Measurements from ENCODE around the gene WNT3A. TPM values are rescaled to one million over a fixed set of nuclear protein-coding genes. Genes with fewer than 3 reads are reported as not detected.

Gene WNT3A
- total and polyA plus RNA-seq, 2 donors (not counting 3 experiments of a cell fraction or from before 2014, with no cell fraction given) = not detected

GRCh38 chr1:228030451-228031201 lies 23.8 kb downstream of the WNT3A start:
- TF ChIP-seq EZH2 (IDR thresholded peaks at IDR 0.05; ENCODE audit: borderline replicate concordance, low read depth, low read length, severe bottlenecking) (no peak), JUN (IDR thresholded peaks at IDR 0.05; ENCODE audit: borderline replicate concordance, insufficient read depth, insufficient read length, low read depth) (no peak), CTCF (IDR thresholded peaks at IDR 0.05; ENCODE audit: extremely low read depth in 1 of 2, insufficient read depth in 1 of 2, low read depth in 1 of 2, low read length in 2 of 2) (no peak), GATA2 (IDR thresholded peaks at IDR 0.05; ENCODE audit: insufficient read depth, insufficient read length, low read depth, low read length) (no peak), POLR2AphosphoS5 (IDR thresholded peaks at IDR 0.05; ENCODE audit: insufficient read depth, low read depth, low read length) (no peak), MAX (IDR thresholded peaks at IDR 0.05; ENCODE audit: insufficient read depth, insufficient read length) (no peak), FOS (IDR thresholded peaks at IDR 0.05; ENCODE audit: borderline replicate concordance, insufficient read depth, low read length) (no peak), MYC (IDR thresholded peaks at IDR 0.05; ENCODE audit: low read depth, low read length) (no peak)
- no peaks in the 10 kb centered on the region for H3K79me2 ChIP-seq (ENCODE audit: control insufficient read depth, insufficient read depth, low read length)
- ChIA-PET POLR2A (no interaction called here), CTCF (no interaction called here)
- no peak overlapping the region for H3K4me3 ChIP-seq (replicated peaks in 1 of 3; ENCODE audit: insufficient read depth in 1 of 3, low read depth in 1 of 3, low read length in 3 of 3)
- FAIRE-seq (no peak), DNase-seq (ENCODE audit: low read depth, low spot score) (no peak)
- no peak overlapping the region for H3K9ac ChIP-seq (replicated peaks; ENCODE audit: extremely low read depth, insufficient read depth, low read length)
- no peaks in the 10 kb centered on the region for H3K4me1 ChIP-seq (ENCODE audit: control insufficient read depth, extremely low read depth, insufficient read depth, low read length)
- H3K9me1 ChIP-seq (replicated peaks; ENCODE audit: control insufficient read depth, extremely low read depth, insufficient read depth, low read length) = no peaks in the 10 kb centered on the region
- dilution Hi-C loops (cut with MboI; ENCODE audit: extremely low pct_ligation_motif_present, low sequenced_read_pairs) = no loop called here
- intact Hi-C loops (cut with micrococcal nuclease) = no loop called here
- peaks cover 0 to 2% of the 10 kb centered on the region in 2 experiments for H3K27me3 ChIP-seq (ENCODE audit: control insufficient read depth in 2 of 2, insufficient read depth in 2 of 2, low read length in 2 of 2)
- no peaks in the 10 kb centered on the region for H3K9me3 ChIP-seq (replicated peaks; ENCODE audit: control insufficient read depth, insufficient read depth, low read length)
- no peaks in the 10 kb centered on the region for H3K36me3 ChIP-seq (ENCODE audit: control insufficient read depth in 2 of 2, extremely low read depth in 1 of 2, insufficient read depth in 2 of 2, low read length in 2 of 2)
- H4K20me1 ChIP-seq (replicated peaks; ENCODE audit: control insufficient read depth, extremely low read depth, insufficient read depth, low read length) = no peaks in the 10 kb centered on the region
- H2AFZ ChIP-seq (ENCODE audit: low read depth, low read length) = no peak overlapping the region
- H3K4me2 ChIP-seq (ENCODE audit: insufficient read depth, low read length) = no peak overlapping the region
- H3K27ac ChIP-seq (ENCODE audit: insufficient read depth, low read depth, low read length) = no peak overlapping the region
- BruUV-seq (replicated peaks) = no TSS peak

All from endothelial cell of umbilical vein (primary cell).